K562 (cell line): ENCODE measurements around the gene ERFL. TPM values are rescaled to one million over a fixed set of nuclear protein-coding genes. Genes with fewer than 3 reads are reported as not detected.

ENCODE experiments used
- ATAC-seq: fragments of 200-7000 bp; cut with Tn5 transposase; 3 replicates; pipeline ENCODE4 v1.9.1; 2020; ENCODE audit warnings: moderate library complexity
- BruUV-seq: library from RNA; stranded (reverse); fragments of 400-500 nt; replicated peaks from 2 replicates; lab custom pipeline; 2021; lab: Mats Ljungman, UMichigan
- CTCF ChIA-PET: fragments of 300-600 bp; formaldehyde crosslinking; extraction: SDS; loops from one replicate; lab custom pipeline; 2021; ENCODE audit warnings: low intra/inter-chr PET ratio; lab: Yijun Ruan, JAX
- POLR2A ChIA-PET: fragments of 300-600, 350-650 bp; sonication (Branson Sonifier 250); formaldehyde crosslinking; extraction: SDS; loops from one replicate; lab custom pipeline; 2021; ENCODE audit warnings: antibody characterized with exemption, inconsistent platforms; lab: Yijun Ruan, JAX
- DNase-seq, 4 experiments: peaks; one replicate each; pipeline versions ENCODE4 v3.0.0 to v3.0.0-alpha.2; 2011 to 2018; ENCODE audit warnings: low spot score in 3 of 4, mixed read lengths in 3 of 4; ENCODE audit errors: extremely low read depth in 1 of 4
- FAIRE-seq: peaks from 2 replicates; lab custom pipeline; 2011; peaks lifted over from hg19 to GRCh38; lab: Jason Lieb, UNC
- H2AFZ ChIP-seq: 2 replicates; pipeline ENCODE4 v1.6.0; 2011; ENCODE audit warnings: low read depth, low read length, control low read depth, inconsistent platforms
- H3K27ac ChIP-seq: fragments of 200-600 bp; 3 replicates; pipeline ENCODE4 v1.8.0; 2011; ENCODE audit warnings: low read depth, mild to moderate bottlenecking, control low read depth, inconsistent platforms, low read length, moderate library complexity, mixed read lengths; ENCODE audit errors: extremely low read depth
- H3K27me3 ChIP-seq, 2 experiments: fragments of 300-600 bp in 1 of 2; 2 replicates in 1 of 2; 3 replicates in 1 of 2; pipeline versions ENCODE4 v1.6.0 to v1.8.0; 2011; ENCODE audit warnings: inconsistent platforms in 2 of 2, low read length in 2 of 2, mild to moderate bottlenecking in 1 of 2, mixed read lengths in 1 of 2, moderate library complexity in 1 of 2; ENCODE audit not compliant: control insufficient read depth in 2 of 2, insufficient read depth in 2 of 2
- H3K36me3 ChIP-seq: fragments of 300-600 bp; 3 replicates; pipeline ENCODE4 v1.8.0; 2011; ENCODE audit warnings: mild to moderate bottlenecking, low read length, inconsistent platforms; ENCODE audit not compliant: control insufficient read depth, insufficient read depth
- H3K4me1 ChIP-seq, 2 experiments: fragments of 200-600 bp in 1 of 2; replicated peaks in 1 of 2; 2 replicates in 1 of 2; 3 replicates in 1 of 2; pipeline versions ENCODE4 v1.5.1 to v1.8.0; 2011; ENCODE audit warnings: inconsistent platforms in 2 of 2, low read length in 2 of 2, mild to moderate bottlenecking in 1 of 2, mixed read lengths in 1 of 2, moderate library complexity in 1 of 2; ENCODE audit not compliant: control insufficient read depth in 2 of 2, insufficient read depth in 2 of 2
- H3K4me2 ChIP-seq: 2 replicates; pipeline ENCODE4 v1.6.1; 2011; ENCODE audit warnings: low read length, control low read depth, inconsistent platforms, mixed read lengths; ENCODE audit not compliant: insufficient read depth
- H3K4me3 ChIP-seq: fragments of 200-600 bp; sonication (generic), shearing (Covaris generic); 2 replicates; pipeline ENCODE4 v1.5.1; 2016; ENCODE audit warnings: control low read depth, inconsistent platforms
- H3K79me2 ChIP-seq: fragments of 200-600 bp; 3 replicates; pipeline ENCODE4 v1.8.0; 2011; ENCODE audit warnings: low read length, inconsistent platforms; ENCODE audit not compliant: control insufficient read depth, insufficient read depth
- H3K9ac ChIP-seq, 2 experiments: 2 replicates each; pipeline versions ENCODE4 v1.6.0 to v1.6.1; 2011; ENCODE audit warnings: low read depth in 2 of 2, low read length in 2 of 2, control low read depth in 1 of 2, inconsistent platforms in 1 of 2, mild to moderate bottlenecking in 1 of 2, mixed read lengths in 1 of 2; ENCODE audit not compliant: insufficient read depth in 1 of 2
- H3K9me1 ChIP-seq: one replicate; pipeline ENCODE4 v1.6.0; 2011; ENCODE audit warnings: inconsistent platforms, mild to moderate bottlenecking, low read length, moderate library complexity; ENCODE audit not compliant: control insufficient read depth, insufficient read depth
- H3K9me3 ChIP-seq: replicated peaks from 2 replicates; pipeline ENCODE4 v1.5.1; 2011; ENCODE audit warnings: low read depth, low read length, inconsistent platforms; ENCODE audit not compliant: control insufficient read depth, insufficient read depth
- H4K20me1 ChIP-seq: replicated peaks from 2 replicates; pipeline ENCODE4 v1.6.1; 2011; ENCODE audit warnings: low read length, inconsistent platforms, mixed read lengths; ENCODE audit not compliant: control insufficient read depth, insufficient read depth
- KHSRP ChIP-seq: fragments of 450-650 bp; IDR thresholded peaks from 2 replicates; pipeline ENCODE4 v1.6.1; 2017
- PHF21A ChIP-seq: fragments of 450-650 bp; IDR thresholded peaks from 2 replicates; pipeline ENCODE4 v1.6.1; 2017; ENCODE audit warnings: low read depth, borderline replicate concordance
- POLR2G ChIP-seq: fragments of 200-400 bp; formaldehyde crosslinking; IDR thresholded peaks from 2 replicates; pipeline ENCODE4 v1.6.1; 2017; ENCODE audit warnings: low read depth, mild to moderate bottlenecking, antibody characterized with exemption, low read length, moderate library complexity
- RBFOX2 ChIP-seq: fragments of 200-400 bp; formaldehyde crosslinking; IDR thresholded peaks from 2 replicates; pipeline ENCODE4 v1.6.1; 2017; ENCODE audit warnings: low read depth, mild to moderate bottlenecking, low read length, moderate library complexity
- SRSF3 ChIP-seq: fragments of 200-400 bp; formaldehyde crosslinking; IDR thresholded peaks from 2 replicates; pipeline ENCODE4 v1.6.1; 2016; ENCODE audit warnings: mild to moderate bottlenecking, low read length, moderate library complexity; ENCODE audit not compliant: insufficient read depth
- WGBS: fragments of 100-300 bp; shearing (Covaris generic); methylation state at CpG from one replicate; pipeline ENCODE4 v1.1.6; 2016; ENCODE audit warnings: low coverage, mixed read lengths; ENCODE audit not compliant: insufficient coverage; ENCODE audit errors: missing lambda C conversion rate; 5-methylcytosine and 5-hydroxymethylcytosine counted together
- in situ Hi-C: fragments of 300-500 bp; cut with MboI; formaldehyde crosslinking; loops from 4 replicates; pipeline ENCODE4 v1.15.0; 2018; ENCODE audit warnings: inconsistent platforms, mixed read lengths
- intact Hi-C: fragments of 100-400 bp; cut with micrococcal nuclease; formaldehyde crosslinking; loops from 2 replicates; pipeline ENCODE4 v1.14.2; 2022
- polyA plus RNA-seq, 8 experiments: library from polyadenylated mRNA; depleted of rRNA in 4 of 8; stranded (reverse) in 5 of 8; unstranded in 3 of 8; fragments of >200 nt; fragmentation: Nextera tagmentation in 2 of 8; fragmentation: Illumina TruSeq in 1 of 8; extraction: Ambion mirVana in 2 of 8; extraction: Trizol in 1 of 8; gene quantifications; 2 replicates each; pipeline versions ENCODE4 v1.2.1 to v1.2.3, GENCODE V29; 2011 to 2014; ENCODE audit warnings: inconsistent platforms in 1 of 8, missing spikeins in 1 of 8
- total RNA-seq, 7 experiments: library from RNA; depleted of rRNA in 6 of 7; stranded (reverse); fragments of >200 nt in 6 of 7; fragmentation: Illumina TruSeq in 2 of 7; extraction: Trizol in 2 of 7; gene quantifications; 2 replicates each; pipeline versions ENCODE4 v1.2.1 to v1.2.3, GENCODE V29; 2011 to 2021; ENCODE audit warnings: low replicate concordance in 1 of 7
- TF ChIP-seq, protein P1 (sequence below): fragments of 450-650 bp; formaldehyde crosslinking; IDR thresholded peaks from 2 replicates; pipeline ENCODE4 v1.4.0; 2020; ENCODE audit warnings: mild to moderate bottlenecking, moderate library complexity
- TF ChIP-seq, protein P2 (sequence below): sonication (generic); formaldehyde crosslinking; IDR thresholded peaks from 2 replicates; pipeline ENCODE4 v1.8.0; 2022; ENCODE audit warnings: missing genetic modification reagents, mild to moderate bottlenecking, moderate library complexity, borderline replicate concordance

ERFL gene
- total and polyA plus RNA-seq, 9 of the 15 experiments (the other 6 are each of a cell fraction or from before 2014, with no cell fraction given) = 0.07 to 0.75 (median 0.32) TPM; not detected in 4

DNA sequence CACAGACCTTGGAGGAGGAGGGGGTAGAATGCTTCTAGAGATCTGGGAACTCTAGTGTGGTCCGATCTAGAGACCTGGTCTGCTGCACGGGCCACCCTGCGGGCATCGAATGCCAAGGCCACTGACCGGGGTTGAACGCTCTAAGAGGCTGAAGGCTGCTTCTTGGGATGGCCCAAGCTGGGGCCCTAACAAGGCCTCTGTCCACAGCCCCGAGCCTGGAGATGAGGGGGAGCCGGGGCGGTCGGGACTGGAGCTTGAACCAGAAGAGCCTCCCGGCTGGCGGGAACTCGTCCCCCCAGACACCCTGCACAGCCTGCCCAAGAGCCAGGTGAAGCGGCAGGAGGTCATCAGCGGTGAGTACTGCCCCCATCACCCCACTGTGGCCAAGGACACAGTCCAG lies 30.0 kb downstream of the ERFL start:
- Histone ChIP-seq H2AFZ (no peak overlapping the region), H4K20me1 (no peaks in the 10 kb centered on the region), H3K4me3 (no peak overlapping the region), H3K79me2 (no peaks in the 10 kb centered on the region), H3K9me3 (no peaks in the 10 kb centered on the region), H3K27me3 (no peaks in the 10 kb centered on the region), H3K27ac (no peak overlapping the region), H3K9ac (peak overlapping the region in 1 of 2 experiments; percentile 71; a peak in 1 of 4 replicates), H3K36me3 (peaks cover 80% of the 10 kb centered on the region), H3K9me1 (no peaks in the 10 kb centered on the region), H3K4me1 (peaks cover 0 to 20% of the 10 kb centered on the region in 2 experiments; a peak in 2 of 5 replicates), H3K4me2 (no peak overlapping the region)
- in situ Hi-C loops (no loop called here), intact Hi-C loops (no loop called here)
- FAIRE-seq = no peak
- no peak for ATAC-seq
- BruUV-seq = no TSS peak
- ChIA-PET CTCF (no interaction called here), POLR2A (interaction anchor here (0.6 to 0.7 kb wide), 5 partner anchors 9 to 39 kb away, joined by 3 read pairs; no protein-coding TSS in a partner anchor)
- no peak for DNase-seq
- WGBS = 93% methylated on average over 13 of the region's 15 CpGs
- TF ChIP-seq PHF21A (no peak), POLR2G (peak; percentile 21; the same call in 1 of the 2 replicates), RBFOX2 (0 out of 2 replicates have a peak, but pooled peaks have one; percentile 23), SRSF3 (no peak), KHSRP (no peak)

DNA sequence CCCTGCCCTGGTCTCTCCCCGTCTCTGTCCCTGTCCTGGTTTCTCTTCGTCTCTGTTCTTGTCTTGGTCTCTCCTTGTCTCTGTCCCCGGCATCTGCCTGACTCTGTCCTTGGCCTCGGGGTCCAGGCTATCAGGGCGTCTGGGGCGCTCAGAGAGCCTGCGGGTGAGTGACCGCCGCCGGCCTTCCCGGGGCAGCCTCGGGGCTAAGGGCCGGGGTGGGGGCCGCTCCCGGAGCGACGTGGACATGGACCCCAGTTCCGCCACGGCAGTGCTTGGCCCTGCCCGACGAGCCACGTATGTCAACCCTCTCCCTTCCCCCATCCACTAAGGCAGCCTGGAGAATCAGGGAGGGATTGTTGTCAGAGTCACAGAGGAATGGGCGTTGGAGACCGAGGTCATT lies 30.4 kb downstream of the ERFL start:
- Histone ChIP-seq H3K27ac (no peak overlapping the region), H2AFZ (no peak overlapping the region), H3K27me3 (no peaks in the 10 kb centered on the region), H3K9ac (peak overlapping the region in 1 of 2 experiments; percentile 71; a peak in 2 of 4 replicates), H3K4me2 (no peak overlapping the region), H4K20me1 (no peaks in the 10 kb centered on the region), H3K9me1 (no peaks in the 10 kb centered on the region), H3K79me2 (no peaks in the 10 kb centered on the region), H3K4me3 (no peak overlapping the region), H3K9me3 (no peaks in the 10 kb centered on the region), H3K36me3 (peaks cover 79% of the 10 kb centered on the region), H3K4me1 (peaks cover 0 to 21% of the 10 kb centered on the region in 2 experiments; a peak in 2 of 5 replicates)
- WGBS = 79% methylated on average over 8 of the region's 24 CpGs
- FAIRE-seq = no peak
- TF ChIP-seq, protein P1, sequence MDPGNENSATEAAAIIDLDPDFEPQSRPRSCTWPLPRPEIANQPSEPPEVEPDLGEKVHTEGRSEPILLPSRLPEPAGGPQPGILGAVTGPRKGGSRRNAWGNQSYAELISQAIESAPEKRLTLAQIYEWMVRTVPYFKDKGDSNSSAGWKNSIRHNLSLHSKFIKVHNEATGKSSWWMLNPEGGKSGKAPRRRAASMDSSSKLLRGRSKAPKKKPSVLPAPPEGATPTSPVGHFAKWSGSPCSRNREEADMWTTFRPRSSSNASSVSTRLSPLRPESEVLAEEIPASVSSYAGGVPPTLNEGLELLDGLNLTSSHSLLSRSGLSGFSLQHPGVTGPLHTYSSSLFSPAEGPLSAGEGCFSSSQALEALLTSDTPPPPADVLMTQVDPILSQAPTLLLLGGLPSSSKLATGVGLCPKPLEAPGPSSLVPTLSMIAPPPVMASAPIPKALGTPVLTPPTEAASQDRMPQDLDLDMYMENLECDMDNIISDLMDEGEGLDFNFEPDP (CRISPR knock-in tag) = no peak
- TF ChIP-seq, protein P2, sequence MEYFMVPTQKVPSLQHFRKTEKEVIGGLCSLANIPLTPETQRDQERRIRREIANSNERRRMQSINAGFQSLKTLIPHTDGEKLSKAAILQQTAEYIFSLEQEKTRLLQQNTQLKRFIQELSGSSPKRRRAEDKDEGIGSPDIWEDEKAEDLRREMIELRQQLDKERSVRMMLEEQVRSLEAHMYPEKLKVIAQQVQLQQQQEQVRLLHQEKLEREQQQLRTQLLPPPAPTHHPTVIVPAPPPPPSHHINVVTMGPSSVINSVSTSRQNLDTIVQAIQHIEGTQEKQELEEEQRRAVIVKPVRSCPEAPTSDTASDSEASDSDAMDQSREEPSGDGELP (CRISPR knock-in tag) = peak; percentile 12; the same call in 1 of the 2 replicates
- peak; percentile 25; the same call in 1 of the 2 replicates for TF ChIP-seq RBFOX2
- peak in 1 of 4 experiments; percentile 12 for DNase-seq
- ChIA-PET CTCF (no interaction called here), POLR2A (no interaction called here)
- BruUV-seq = no TSS peak
- intact Hi-C loops = no loop called here
- ATAC-seq = no peak
- in situ Hi-C loops = no loop called here
